Left hindlimb (tissue), 1 donor: ENCODE results near the gene XYLT1.
"Not testable (repeated sequence)": the region's sequence is repeated elsewhere in the genome, so short reads cannot be mapped to it uniquely, and the experiment has no call there.

Source experiments
- DNase-seq: peaks from one replicate; pipeline ENCODE4 v3.0.0-alpha.2; 2018

The XYLT1 gene

DNA sequence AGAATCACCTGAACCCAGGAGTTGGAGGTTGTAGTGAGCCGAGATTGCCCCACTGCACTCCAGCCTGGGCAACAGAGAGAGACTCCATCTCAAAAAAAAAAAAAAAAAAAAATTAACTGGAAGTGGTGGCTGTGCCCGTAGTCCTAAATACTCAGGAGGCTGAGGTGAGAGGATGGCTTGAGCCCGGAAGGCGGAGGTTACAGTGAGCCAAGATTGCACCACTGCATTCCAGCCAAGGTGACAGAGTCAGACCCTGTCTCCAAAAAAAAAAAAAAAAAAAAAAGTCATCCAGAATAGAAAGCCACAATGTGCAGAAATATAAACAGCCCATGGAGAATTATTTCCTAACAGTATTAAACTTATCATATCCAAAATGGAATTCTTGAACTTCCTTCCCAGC, 11.6 kb upstream of the XYLT1 start:
- not testable (repeated sequence) for DNase-seq

DNA sequence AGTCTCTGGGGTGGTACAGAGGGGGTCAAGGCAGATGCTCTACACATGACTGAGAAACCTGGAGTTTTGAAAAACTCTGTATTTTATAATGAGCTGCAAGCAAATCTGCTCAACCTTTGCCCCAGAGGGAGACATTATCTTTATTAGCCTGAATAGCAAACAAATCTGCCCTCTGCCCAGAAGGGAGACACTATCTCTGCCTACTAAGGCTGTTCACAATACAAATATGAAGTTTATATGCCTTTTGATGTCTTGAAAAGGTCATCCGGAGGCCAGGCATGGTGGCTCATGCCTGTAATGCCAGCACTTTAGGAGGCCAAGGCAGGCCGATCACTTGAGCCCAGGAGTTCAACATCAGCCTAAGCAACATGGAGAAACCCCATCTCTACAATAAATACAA, 11.0 kb upstream of the XYLT1 start:
- no peak for DNase-seq

DNA sequence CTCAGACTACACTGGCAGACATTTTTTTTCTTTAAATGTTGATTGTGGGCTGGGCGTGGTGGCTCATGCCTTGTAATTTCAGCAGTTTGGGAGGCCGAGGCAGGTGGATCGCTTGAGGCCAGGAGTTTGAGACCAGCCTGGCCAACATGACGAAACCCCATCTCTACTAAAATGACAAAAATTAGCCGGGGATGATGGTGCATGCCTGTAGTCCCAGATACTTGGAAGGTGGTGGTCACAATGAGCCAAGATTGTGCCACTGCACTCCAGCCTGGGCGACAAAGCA, 6.4 kb upstream of the XYLT1 start:
- not testable (repeated sequence) for DNase-seq

GRCh38 chr16:17476414-17477259, 5.9 kb upstream of the XYLT1 start:
- DNase-seq, result no peak

- DNase-seq, result no peak
Observed at GRCh38 chr16:17475104-17475503, 4.3 kb upstream of the XYLT1 start.

DNA sequence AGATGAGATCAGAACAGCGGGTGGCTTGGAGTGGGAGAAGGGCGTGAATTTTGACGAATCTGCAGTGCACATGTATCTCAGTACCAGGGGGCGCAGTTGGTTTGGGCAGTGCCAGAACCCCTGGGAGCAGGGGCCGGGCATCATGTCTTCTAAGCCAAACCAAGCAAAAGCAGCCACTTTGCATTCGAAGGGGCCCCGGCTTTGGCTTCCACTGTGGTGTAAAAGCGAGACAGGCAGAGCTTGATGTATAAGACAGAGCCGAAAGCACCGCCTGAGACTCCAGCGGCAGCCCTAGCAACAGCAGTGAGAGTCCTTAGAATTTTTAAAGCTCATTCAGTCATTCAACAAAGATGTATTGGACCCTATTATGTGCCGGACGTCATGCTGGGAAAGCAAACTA, 3.8 kb upstream of the XYLT1 start:
- no peak for DNase-seq

GRCh38 chr16:17474037-17474436, 3.3 kb upstream of the XYLT1 start:
- DNase-seq, result no peak

DNA sequence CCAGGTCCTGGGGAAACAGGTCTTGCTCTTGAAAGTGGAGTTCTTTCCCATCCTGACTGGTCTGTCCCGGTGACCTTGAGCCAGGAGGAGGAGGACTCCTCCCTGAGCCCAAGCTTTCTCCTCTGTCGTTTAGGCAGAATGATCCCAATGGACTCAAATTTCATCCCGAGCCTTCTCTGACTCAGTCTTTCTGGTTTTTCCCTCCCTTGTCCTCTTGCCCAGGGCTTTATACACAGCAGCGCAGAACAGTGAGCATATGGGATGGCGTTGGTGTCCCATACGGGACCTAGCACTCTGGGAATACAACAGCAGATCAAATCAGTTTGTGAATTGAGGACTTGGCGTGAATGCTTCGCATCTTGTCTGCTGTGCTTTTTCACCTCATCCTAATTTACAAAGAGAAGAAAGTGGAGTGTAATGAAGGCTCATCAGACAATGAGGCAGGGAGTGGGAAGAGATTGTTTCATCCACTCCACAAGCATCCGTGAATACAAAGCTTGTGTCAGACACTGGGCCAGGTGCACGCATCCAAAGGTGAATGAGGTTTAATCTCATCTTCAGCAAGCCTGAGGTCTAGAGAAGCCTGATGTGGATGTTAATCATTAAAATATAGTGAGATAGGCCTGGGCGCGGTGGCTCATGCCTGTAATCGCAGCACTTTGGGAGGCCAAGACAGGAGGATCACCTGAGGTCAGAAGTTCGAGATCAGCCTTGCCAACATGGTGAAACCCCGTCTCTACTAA, 1.1 kb upstream of the XYLT1 start:
- no peak for DNase-seq

- DNase-seq, result no peak
Observed at GRCh38 chr16:17470182-17470907, 415 bp downstream of the XYLT1 start.

- no peak for DNase-seq
Observed at GRCh38 chr16:17469741-17470181, 999 bp downstream of the XYLT1 start.

DNA sequence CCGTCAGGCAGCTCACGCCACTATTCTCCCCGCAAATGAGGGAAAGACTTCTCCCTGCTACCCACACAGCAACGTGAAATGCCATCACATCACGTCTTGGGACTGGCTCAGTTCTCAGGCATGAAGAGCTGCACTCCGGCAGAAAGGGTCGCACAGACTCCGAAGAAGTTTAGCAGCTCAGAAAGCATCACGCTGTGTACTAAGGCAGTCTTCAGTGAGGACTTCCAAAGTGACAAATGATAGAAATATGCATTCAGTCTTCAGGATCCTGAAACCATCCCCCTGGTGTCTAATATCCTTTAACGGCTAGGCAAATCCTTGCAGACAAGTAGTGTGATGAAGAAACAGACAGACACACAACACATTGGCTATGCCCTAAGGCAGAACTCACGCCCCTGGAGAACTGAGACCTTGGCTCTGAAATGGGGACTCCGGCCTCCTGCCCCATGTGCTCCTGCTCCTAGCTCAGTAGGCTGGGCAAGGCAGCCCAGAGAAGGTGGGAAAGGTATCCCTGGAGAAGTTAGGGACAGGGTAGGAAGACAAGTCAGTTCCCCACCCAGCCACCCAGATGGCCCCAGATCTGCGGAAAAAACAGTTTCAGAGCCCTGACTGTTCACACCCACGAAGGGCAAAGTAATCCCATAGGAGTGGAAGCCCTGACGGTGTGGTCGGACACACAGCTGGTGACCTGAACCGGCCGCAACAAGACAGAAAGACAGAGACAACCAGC, 1.6 kb downstream of the XYLT1 start:
- DNase-seq, result no peak

- DNase-seq, result no peak
Observed at GRCh38 chr16:17468611-17469010, 2.1 kb downstream of the XYLT1 start.

DNA sequence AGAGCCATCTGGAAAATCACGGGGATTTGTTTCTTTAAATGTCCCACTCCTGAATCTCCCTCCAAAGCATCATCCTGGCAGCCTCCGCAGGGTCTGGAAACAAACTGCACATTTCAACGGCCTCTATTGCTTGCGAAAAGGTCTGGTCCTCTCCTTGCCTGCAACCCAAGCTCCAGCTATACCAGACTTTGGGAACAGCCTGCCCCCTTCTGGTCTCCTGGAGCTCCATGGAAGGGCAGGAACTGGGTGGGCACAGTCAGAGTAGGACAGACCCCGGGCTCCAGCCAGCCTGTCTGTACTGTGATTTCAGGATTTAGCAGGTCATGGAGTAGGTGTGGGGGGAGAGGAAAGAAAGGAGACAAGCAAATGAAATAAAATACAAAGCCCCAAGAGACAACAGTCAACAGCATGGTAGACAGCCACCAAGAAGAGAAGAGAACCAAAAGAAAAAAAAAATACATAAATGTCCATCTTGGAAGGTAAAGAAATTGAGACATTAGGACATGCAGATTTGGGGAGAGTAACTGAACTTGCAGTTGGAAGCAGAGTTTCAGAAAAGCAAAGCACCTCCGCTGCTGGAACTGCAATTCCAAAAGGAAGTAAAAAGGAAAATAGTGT, 2.7 kb downstream of the XYLT1 start:
- peak; percentile 82 for DNase-seq

- no peak for DNase-seq
Observed at GRCh38 chr16:17466876-17467275, 3.9 kb downstream of the XYLT1 start.

DNA sequence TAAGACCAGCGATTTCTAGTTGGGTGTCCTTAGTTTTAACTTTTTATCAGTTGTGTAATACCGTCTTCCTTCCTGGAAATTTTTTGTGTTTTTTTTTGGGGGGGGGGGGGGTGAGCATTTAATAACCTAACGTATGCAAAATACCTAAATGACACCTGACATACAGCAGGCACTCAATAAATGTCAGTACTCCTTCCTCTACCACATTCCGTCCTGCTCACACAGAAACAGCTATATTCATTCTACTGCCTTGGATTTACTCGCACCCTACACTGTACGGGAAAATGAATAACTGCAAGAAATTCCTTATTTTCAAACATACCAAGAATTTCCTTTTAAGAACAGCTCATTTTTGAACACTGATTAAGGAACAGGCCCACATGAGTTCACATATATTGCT, 5.3 kb downstream of the XYLT1 start:
- DNase-seq, result no peak

DNA sequence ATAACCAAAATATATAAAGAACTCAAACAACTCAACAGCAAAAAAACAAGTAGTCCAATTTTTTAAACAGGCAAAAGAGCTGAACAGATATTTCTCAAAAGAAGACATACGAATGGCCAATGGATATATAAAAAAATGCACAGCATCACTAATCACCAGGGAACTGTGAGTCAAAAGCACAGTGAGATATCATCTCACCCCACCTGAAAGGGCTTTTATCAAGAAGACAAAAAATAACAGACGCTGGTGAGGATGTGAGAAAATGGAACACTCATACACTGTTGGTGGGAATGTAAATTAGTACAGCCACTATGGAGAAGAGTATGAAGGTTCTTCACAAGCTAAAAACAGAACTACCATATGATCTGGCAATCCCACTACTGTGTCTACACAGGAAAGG, 7.4 kb downstream of the XYLT1 start:
- no peak for DNase-seq

DNA sequence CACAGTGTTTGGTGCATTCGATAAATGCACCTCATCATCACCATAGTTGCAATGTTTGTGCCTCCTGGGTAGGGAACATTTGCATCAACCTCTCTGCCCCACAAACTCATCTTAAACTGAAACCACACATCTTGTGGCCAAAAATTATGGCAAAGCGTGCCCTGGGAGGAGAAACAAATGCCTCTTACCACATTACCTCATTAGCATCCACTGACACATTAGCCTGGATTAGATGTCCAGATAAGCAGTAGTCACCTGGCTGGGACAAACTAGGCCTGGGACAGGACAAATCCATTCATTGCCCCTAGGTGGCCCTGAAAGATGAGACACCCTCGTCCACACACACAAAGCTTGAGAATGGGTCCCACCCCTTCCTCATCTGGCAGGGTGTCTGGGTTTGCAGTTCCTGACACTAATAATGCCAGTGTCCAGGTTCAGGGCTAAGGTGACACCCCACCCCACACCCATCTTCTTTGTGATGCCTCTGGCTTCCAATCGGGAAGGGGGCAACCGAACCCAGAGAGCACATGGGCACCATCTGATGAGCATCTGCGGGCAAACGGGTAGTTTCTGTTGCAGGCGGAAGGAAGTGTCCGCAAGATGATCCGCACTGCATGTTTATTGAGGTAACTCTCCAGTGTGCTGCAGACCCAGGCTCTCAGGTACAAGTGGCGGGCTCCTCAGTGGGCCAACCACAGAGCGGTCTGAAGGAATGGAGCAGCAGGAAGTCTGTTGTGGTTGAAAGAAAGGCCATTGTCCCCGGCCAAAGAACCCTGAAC, 8.6 kb downstream of the XYLT1 start:
- DNase-seq, result no peak

DNA sequence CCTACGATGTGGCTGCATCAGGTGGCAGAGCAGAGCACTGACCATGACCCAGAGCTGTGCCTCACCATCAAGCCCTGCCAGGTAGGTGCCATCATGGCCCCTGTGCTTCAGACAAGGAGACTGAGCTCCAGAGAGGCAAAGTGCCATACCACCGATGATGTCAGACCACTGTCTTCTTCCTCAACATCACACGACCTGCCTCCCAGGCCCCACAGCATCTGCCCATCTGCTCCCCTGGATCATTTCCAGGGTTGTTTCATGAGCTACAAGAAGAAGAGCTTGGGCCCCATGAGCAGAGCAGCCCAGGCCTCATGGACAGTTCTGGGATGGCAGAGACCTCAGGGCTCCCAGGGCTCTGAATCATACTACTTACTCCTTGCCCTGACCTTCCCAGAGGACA, 9.9 kb downstream of the XYLT1 start:
- DNase-seq, result no peak

GRCh38 chr16:17459903-17460521, 10.7 kb downstream of the XYLT1 start:
- no peak for DNase-seq

DNA sequence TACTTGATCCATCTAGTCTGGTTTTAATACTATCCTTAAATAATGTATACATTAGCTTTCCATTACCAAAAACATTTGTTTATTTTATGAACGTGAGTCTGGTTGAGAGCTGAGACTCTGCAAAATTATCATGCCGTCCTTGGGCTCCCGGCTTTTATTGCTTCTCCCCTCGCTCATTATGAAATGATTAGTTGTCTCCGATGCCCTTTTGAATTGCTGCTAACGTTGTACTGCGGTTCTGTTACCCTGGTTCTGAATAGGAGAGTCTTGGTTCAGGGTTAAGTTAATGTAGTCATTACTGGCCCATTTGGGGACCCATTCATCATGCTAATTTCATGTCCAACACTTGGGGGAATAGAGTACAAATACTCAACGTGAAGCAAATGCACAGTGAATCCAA, 12.8 kb downstream of the XYLT1 start:
- no peak for DNase-seq

GRCh38 chr16:17457513-17457912, 13.2 kb downstream of the XYLT1 start:
- no peak for DNase-seq
